HL-60 (cell line): ENCODE results near the gene DIDO1.
A peak's percentile ranks its signal among the peaks of the same experiment; 100 is the strongest.

ENCODE experiments used
- DNase-seq, 2 experiments: peaks; one replicate each; pipeline ENCODE4 v3.0.0-alpha.2; 2010 to 2020; ENCODE audit warnings: low read depth in 1 of 2, low spot score in 1 of 2
- H3K27ac ChIP-seq: fragments of 250-450 bp; sonication (Bioruptor Pico); replicated peaks from 2 replicates; pipeline ENCODE4 v1.5.1; 2020; ENCODE audit warnings: mild to moderate bottlenecking, moderate library complexity
- H3K27me3 ChIP-seq: fragments of 250-450 bp; sonication (Bioruptor Pico); 2 replicates; pipeline ENCODE4 v1.5.1; 2021; ENCODE audit warnings: mild to moderate bottlenecking, moderate library complexity; ENCODE audit not compliant: insufficient read depth, poor library complexity, severe bottlenecking
- H3K4me3 ChIP-seq: replicated peaks from 2 replicates; pipeline ENCODE4 v1.5.1; 2011; ENCODE audit warnings: mild to moderate bottlenecking, control low read depth, low read length; ENCODE audit not compliant: insufficient read depth
- CTCF ChIP-seq: IDR thresholded peaks from one replicate; pipeline ENCODE4 v1.5.1; 2011; ENCODE audit warnings: low read length, control low read depth, inconsistent platforms; ENCODE audit not compliant: insufficient read depth
- GABPA ChIP-seq: IDR thresholded peaks from 2 replicates; pipeline ENCODE4 v1.6.1; 2012; ENCODE audit warnings: low read depth
- POLR2AphosphoS5 ChIP-seq: IDR thresholded peaks from 2 replicates; pipeline ENCODE4 v1.6.1; 2012; ENCODE audit warnings: low read depth
- REST ChIP-seq: IDR thresholded peaks from 2 replicates; pipeline ENCODE4 v1.6.1; 2012; ENCODE audit warnings: low read depth; ENCODE audit not compliant: insufficient replicate concordance
- SPI1 ChIP-seq: IDR thresholded peaks from 2 replicates; pipeline ENCODE4 v1.6.1; 2012; ENCODE audit warnings: low read depth, mild to moderate bottlenecking, borderline replicate concordance

DIDO1 gene

GRCh38 chr20:62922451-62922921 is 3.8 kb downstream of the DIDO1 start:
- H3K27ac ChIP-seq = no peak overlapping the region
- H3K4me3 ChIP-seq = no peak overlapping the region
- DNase-seq = no peak
- TF ChIP-seq CTCF = no peak
- H3K27me3 ChIP-seq = no peaks in the 10 kb centered on the region

- peak in 1 of 2 experiments; percentile 72 for DNase-seq
- Histone ChIP-seq H3K27me3 (no peaks in the 10 kb centered on the region), H3K4me3 (no peak overlapping the region), H3K27ac (no peak overlapping the region)
- TF ChIP-seq SPI1 (no peak), CTCF (peak; percentile 63)
Measured at GRCh38 chr20:62921119-62921687, 5.1 kb downstream of the DIDO1 start.

- Histone ChIP-seq H3K27me3 (no peaks in the 10 kb centered on the region), H3K4me3 (no peak overlapping the region), H3K27ac (no peak overlapping the region)
- TF ChIP-seq POLR2AphosphoS5 (no peak), REST (no peak), CTCF (no peak), SPI1 (no peak), GABPA (no peak)
- no peak for DNase-seq
Measured at GRCh38 chr20:62920039-62920645, 6.2 kb downstream of the DIDO1 start.

- Histone ChIP-seq H3K4me3 (no peak overlapping the region), H3K27ac (no peak overlapping the region), H3K27me3 (no peaks in the 10 kb centered on the region)
- no peak for TF ChIP-seq POLR2AphosphoS5
- TF ChIP-seq SPI1 = no peak
- no peak for TF ChIP-seq CTCF
- TF ChIP-seq GABPA = no peak
- no peak for TF ChIP-seq REST
- no peak for DNase-seq
Measured at GRCh38 chr20:62918831-62919230, 7.5 kb downstream of the DIDO1 start.
